T follicular helper cell (primary cell): ENCODE results near the gene TMEM270.
A peak's percentile ranks its signal among the peaks of the same experiment; 100 is the strongest.
"Not testable (repeated sequence)": the region's sequence is repeated elsewhere in the genome, so short reads cannot be mapped to it uniquely, and the experiment has no call there.

ENCODE experiments used
- DNase-seq: peaks from one replicate; pipeline ENCODE4 v3.0.0-alpha.2; 2020; ENCODE audit warnings: low read depth

TMEM270 gene

DNA sequence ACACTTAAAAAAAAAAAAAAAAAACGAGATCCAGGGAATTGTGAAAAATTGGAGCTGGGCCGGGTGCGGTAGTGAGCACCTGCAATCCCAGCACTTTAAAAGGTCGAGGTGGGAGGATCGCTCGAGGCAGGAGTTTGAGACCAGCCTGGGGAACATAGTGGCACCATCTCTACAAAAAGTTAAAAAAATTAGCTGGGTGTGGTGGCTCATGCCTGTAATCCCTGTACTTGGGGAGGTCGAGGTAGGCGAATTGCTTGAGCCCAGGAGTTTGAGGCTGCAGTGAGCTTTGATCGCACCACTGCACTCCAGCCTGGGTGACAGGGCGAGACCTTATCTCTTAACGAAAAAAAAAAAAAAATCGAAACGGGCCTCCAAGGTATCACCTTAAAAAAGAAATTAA lies 28.2 kb upstream of the TMEM270 start:
- no peak for DNase-seq

DNA sequence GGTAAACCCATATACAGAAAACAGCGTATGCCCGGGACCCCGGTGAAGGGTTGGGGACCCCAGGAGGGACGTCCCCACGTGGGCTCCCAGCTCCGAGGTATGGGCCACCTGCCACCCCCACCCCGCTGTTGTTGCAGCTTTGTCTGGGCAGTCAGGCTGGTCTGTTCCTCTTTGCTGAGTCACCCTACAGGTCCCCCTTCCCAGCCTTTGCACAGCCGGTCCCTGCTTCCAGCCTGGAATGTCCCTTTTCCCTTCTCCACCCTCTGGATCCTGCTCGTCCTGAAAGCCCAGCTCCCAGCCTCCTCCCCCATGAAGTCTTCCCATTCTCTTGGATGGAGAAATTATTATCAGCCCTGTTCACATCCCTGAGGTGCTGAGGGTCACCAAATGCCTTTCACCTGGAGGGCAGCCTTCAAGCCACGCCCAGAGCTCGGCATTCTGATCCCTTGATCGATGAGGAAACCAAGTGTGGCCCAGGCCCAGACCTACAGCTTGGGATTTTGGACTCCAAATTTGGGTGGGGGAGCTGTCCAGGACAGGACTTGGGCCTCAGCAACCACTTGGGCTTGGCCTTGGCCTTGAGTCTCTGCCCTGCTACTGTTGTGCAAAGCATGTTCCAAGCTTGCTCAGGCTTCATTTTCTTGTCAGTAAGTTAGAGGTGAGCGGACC lies 27.6 kb upstream of the TMEM270 start:
- DNase-seq: no peak

GRCh38 chr7:73834626-73835191 lies 26.2 kb upstream of the TMEM270 start:
- DNase-seq: no peak

- DNase-seq: not testable (repeated sequence)
Measured at GRCh38 chr7:73837167-73837566, 23.8 kb upstream of the TMEM270 start.

GRCh38 chr7:73838642-73839041 lies 22.3 kb upstream of the TMEM270 start:
- no peak for DNase-seq

- DNase-seq: no peak
Measured at GRCh38 chr7:73839290-73839689, 21.7 kb upstream of the TMEM270 start.

DNA sequence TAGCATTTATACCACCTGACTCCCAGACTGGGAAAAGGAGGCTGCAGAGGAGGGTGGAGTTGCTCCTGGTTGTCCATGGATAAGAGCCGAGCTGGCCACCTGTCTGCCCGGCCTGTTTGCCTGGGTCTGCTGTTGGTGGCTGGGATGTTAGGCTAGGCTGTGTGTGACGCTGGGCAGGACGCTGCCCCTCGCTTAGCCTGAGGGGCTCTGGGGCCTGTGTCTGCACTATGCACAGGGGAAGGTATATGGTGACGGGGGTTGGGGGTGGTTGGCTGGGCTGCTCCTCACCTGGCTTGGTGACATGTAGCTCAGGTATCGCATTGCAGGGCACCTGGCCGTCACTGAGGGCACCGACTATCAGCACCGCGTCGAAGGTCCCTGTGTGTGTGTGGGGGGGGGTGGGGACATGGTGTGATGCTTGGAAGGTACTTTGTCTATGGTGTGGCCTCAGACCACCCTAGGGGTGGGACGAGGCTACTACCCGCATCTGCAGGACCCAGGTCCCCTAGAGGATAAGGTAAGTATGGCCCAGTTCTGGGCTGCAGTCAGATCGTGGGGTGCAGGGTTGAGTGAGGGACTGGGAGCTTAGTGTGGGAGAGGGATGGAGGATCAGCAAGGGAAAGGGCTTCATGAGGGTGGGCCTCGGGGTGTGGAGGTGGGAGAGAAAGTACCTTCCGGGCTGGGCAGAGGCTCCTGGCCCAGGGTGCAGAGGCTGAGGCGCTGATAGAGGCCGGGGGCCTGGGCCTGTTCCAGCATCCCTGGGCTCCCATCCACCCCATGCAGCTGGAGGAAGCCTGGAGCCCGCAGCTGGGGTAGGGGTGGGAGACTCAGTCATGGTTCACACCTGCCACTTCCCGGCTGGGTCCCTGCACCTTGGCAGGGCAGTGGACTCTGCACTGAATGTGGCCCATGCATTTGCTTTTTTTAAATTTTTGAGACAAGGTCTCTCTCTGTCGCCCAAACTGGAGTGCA lies 20.9 kb upstream of the TMEM270 start:
- DNase-seq: no peak

DNA sequence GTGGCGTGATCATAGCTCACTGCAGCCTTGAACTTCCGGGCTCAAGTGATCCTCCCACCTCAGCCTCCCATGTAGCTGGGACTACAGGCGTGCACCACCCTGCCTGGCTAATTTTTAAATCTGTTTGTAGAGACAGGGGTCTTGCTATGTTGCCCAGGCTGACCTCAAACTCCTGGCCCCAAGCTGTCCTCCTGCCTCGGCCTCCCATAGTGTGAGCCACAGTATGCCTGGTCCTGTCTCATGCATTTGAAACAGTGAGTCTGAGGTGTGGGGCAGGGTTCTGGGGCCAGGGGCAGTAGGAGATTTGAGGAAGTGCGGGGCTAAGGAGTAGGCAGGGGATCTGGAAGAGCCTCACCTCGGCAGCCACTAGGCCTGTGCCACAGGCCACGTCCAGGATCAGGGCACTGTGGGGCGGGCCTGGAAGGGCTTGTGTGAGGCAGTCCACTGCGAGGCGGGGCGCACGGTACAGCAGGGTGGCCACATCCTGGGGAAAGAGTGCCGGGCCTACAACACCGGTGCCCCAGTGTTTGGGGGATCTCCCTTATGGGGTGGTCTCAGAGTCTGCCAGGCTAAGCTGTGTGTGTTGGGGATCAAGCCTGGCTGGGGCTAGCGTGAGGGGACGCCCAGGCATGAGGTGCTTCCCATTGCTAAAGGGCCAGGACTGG lies 20.1 kb upstream of the TMEM270 start:
- DNase-seq: no peak

DNA sequence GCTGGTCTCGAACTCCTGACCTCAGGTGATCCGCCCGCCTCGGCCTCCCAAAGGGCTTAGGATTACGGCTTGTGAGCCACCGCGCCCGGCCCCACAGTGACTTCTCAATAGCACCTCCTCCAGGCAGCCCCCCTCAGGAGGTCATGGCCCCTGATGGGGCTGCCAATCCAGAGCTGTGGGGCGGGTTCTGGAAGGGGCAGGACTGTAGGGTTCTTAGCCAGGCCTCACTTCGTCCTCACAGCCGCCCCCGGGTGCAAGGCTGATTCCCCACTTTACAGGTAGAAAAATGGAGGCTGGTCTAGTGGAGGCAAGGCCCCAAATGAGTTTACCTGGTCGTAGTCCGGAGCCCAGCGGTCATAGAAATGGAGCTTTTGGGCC lies 19.3 kb upstream of the TMEM270 start:
- DNase-seq: no peak

GRCh38 chr7:73842067-73842976 lies 18.6 kb upstream of the TMEM270 start, which contains the start of gene METTL27:
TSS of gene METTL27 (minus strand) at chr7:73842516. CDS start at chr7:73842140, 376 bp downstream.
- DNase-seq: peak; percentile 81

- no peak for DNase-seq
Measured at GRCh38 chr7:73844131-73844547, 16.8 kb upstream of the TMEM270 start.

GRCh38 chr7:73844848-73845460 lies 16.0 kb upstream of the TMEM270 start:
- DNase-seq: no peak

DNA sequence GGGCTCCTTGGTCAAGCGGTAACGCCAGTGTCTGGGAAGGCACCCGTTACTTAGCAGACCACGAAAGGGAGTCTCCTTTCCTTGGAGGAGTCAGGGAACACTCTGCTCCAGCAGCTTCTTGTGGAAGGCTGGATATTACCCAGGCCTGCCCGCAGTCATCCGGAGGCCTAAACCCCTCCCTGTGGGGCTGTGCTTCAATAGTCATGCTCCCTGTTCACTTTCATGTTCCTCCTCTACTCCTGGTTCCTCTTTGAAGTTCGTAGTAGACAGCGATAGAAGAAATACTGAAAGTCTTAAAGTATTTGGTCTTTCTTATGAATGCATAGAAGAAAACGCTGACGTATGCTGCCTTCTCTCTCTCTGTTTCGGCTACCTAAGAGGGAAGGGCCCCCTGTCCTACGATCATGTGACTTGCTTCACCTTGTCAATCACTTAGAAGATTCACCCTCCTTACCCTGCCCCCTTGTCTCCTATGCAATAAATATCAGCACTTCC lies 15.2 kb upstream of the TMEM270 start:
- not testable (repeated sequence) for DNase-seq

- DNase-seq: no peak
Measured at GRCh38 chr7:73847941-73848723, 12.8 kb upstream of the TMEM270 start.

DNA sequence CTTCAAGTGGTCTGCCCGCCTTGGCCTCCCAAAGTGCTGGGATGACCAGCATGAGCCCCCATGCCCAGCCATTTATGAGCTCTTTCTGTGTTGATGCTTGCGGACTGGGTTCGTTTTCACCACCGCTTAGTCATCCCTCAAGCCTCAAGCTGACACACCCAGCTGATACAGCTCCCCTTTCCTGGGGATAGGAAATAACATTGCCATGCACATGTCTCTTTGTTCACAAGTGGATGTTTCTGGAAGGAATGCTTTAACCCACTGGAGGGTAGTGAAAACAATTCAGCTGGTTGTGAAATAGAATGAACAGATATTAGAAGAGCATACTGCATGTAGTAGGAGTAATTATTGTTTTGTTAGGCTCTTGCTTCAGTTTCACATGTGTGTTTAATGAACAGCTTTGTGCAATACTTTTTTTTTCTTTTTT lies 10.2 kb upstream of the TMEM270 start:
- no peak for DNase-seq

DNA sequence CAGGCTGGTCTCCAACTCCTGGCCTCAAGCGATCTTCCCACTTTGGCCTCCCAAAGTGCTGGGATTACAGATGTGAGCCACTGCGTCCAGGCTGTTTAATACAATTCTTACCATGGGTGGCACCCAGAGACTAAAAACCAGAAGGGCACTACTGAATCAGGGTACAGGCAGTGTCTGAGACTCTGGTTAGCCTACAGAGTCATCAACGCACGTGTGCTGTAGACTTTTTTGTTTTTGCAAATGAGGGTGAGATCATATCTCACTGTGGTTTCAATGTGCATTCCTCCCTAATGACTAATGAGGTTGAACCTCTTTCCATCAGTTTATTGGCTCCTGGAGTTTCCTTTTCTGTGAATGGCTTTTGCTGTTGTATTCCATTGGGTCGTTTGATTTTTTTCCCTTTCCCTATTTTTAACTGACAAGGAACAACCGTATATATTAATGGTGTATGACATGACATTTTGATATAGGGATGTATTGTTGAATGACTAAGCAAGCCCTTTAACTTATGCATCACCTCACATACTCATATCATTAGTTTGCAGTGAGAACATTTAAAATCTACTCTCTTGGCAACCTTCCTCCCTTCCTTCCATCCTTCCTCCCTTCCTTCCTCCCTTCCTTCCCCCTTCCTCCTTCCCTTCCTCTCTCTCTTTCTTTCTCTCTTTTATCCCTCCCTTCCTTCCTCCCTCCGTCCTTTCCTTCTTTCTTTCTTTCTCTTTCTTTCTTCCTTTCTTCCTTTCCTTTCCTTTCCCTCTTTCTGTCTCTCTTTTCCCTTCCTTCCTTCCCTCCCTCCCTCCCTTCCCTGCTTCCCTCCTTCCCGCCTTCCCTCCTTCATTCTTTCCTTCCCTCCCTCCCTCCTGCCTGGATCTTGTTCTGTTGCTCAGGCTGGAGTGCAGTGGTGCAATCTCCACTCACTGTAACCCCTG lies 9.3 kb upstream of the TMEM270 start:
- DNase-seq: no peak

- no peak for DNase-seq
Measured at GRCh38 chr7:73852500-73852899, 8.5 kb upstream of the TMEM270 start.

GRCh38 chr7:73856941-73857340 lies 4.0 kb upstream of the TMEM270 start:
- DNase-seq: no peak
